HepG2 (cell line): Measurements from ENCODE around the gene DBN1. TPM values are rescaled to one million over a fixed set of nuclear protein-coding genes. Genes with fewer than 3 reads are reported as not detected.
A peak's percentile ranks its signal among the peaks of the same experiment; 100 is the strongest.

ENCODE experiments used
- ATAC-seq: fragments of 200-7000 bp; cut with Tn5 transposase; 3 replicates; pipeline ENCODE4 v1.9.1; 2020; ENCODE audit warnings: mild to moderate bottlenecking, moderate library complexity
- BruUV-seq: library from RNA; stranded (reverse); fragments of 400-500 nt; replicated peaks from 2 replicates; lab custom pipeline; 2021; lab: Mats Ljungman, UMichigan
- CTCF ChIA-PET: fragments of 300-600 bp; formaldehyde crosslinking; extraction: SDS; loops from one replicate; lab custom pipeline; 2021; ENCODE audit warnings: low total read pairs, inconsistent platforms, low intra/inter-chr PET ratio; lab: Yijun Ruan, JAX
- POLR2A ChIA-PET: fragments of 350-600 bp; sonication (Branson Sonifier 250); formaldehyde crosslinking; loops from one replicate; lab custom pipeline; 2020; ENCODE audit warnings: antibody characterized with exemption, inconsistent platforms; lab: Yijun Ruan, JAX
- DNase-seq: peaks from one replicate; pipeline ENCODE4 v3.0.0-alpha.2; 2015; ENCODE audit warnings: low spot score
- FAIRE-seq: peaks from 3 replicates; lab custom pipeline; 2011; peaks lifted over from hg19 to GRCh38; lab: Jason Lieb, UNC
- H2AFZ ChIP-seq: one replicate; pipeline ENCODE4 v1.6.1; 2011; ENCODE audit warnings: low read length, inconsistent platforms
- H3K27ac ChIP-seq: fragments of 300-600 bp; 3 replicates; pipeline ENCODE4 v1.8.0; 2011; ENCODE audit warnings: mixed run types, mild to moderate bottlenecking, mixed read lengths, low read length, inconsistent platforms; ENCODE audit not compliant: insufficient read depth; ENCODE audit errors: extremely low read length
- H3K27me3 ChIP-seq, 2 experiments: fragments of 200-600 bp in 1 of 2; 2 replicates in 1 of 2; 3 replicates in 1 of 2; pipeline versions ENCODE4 v1.6.0 to v1.8.0; 2011; ENCODE audit warnings: low read length in 2 of 2, mild to moderate bottlenecking in 2 of 2, moderate library complexity in 2 of 2, inconsistent platforms in 1 of 2; ENCODE audit not compliant: insufficient read depth in 2 of 2, control insufficient read depth in 1 of 2
- H3K36me3 ChIP-seq, 2 experiments: fragments of 200-600 bp in 1 of 2; replicated peaks in 1 of 2; 2 replicates in 1 of 2; 3 replicates in 1 of 2; pipeline versions ENCODE4 v1.5.1 to v1.8.0; 2011; ENCODE audit warnings: low read length in 2 of 2, inconsistent platforms in 1 of 2; ENCODE audit not compliant: insufficient read depth in 2 of 2, control insufficient read depth in 1 of 2
- H3K4me1 ChIP-seq: 2 replicates; pipeline ENCODE4 v1.5.1; 2012; ENCODE audit warnings: low read length, inconsistent platforms; ENCODE audit not compliant: insufficient read depth
- H3K4me2 ChIP-seq: 2 replicates; pipeline ENCODE4 v1.6.0; 2011; ENCODE audit warnings: low read depth, low read length, inconsistent platforms
- H3K4me3 ChIP-seq, 3 experiments: fragments of 200-600 bp in 1 of 3; sonication (generic), shearing (Covaris generic) in 1 of 3; replicated peaks in 1 of 3; 2 replicates each; pipeline ENCODE4 v1.5.1; 2011 to 2016; ENCODE audit warnings: low read length in 3 of 3, inconsistent platforms in 2 of 3, low read depth in 2 of 3, mild to moderate bottlenecking in 2 of 3, control low read depth in 1 of 3, mixed read lengths in 1 of 3; ENCODE audit not compliant: insufficient read depth in 1 of 3
- H3K79me2 ChIP-seq: one replicate; pipeline ENCODE4 v1.6.1; 2011; ENCODE audit warnings: low read length, inconsistent platforms; ENCODE audit not compliant: insufficient read depth
- H3K9ac ChIP-seq: 2 replicates; pipeline ENCODE4 v1.6.0; 2011; ENCODE audit warnings: mild to moderate bottlenecking, low read depth, low read length, inconsistent platforms; ENCODE audit not compliant: insufficient read depth
- H3K9me3 ChIP-seq: 2 replicates; pipeline ENCODE4 v1.5.1; 2012; ENCODE audit warnings: mild to moderate bottlenecking, low read length
- H4K20me1 ChIP-seq: 2 replicates; pipeline ENCODE4 v1.6.0; 2011; ENCODE audit warnings: inconsistent platforms, mild to moderate bottlenecking, low read length, moderate library complexity; ENCODE audit not compliant: insufficient read depth
- ARID5B ChIP-seq: IDR thresholded peaks from 2 replicates; pipeline ENCODE4 v1.4.0; 2020; ENCODE audit warnings: mild to moderate bottlenecking, missing genetic modification reagents
- ARNT2 ChIP-seq: sonication (generic); formaldehyde crosslinking; IDR thresholded peaks from 2 replicates; pipeline ENCODE4 v1.8.0; 2022; ENCODE audit warnings: mild to moderate bottlenecking, low read depth, missing genetic modification reagents, moderate library complexity
- ATF2 ChIP-seq: sonication (generic); formaldehyde crosslinking; IDR thresholded peaks from 2 replicates; pipeline ENCODE4 v1.4.0; 2020; ENCODE audit warnings: missing genetic modification reagents
- DNMT1 ChIP-seq: sonication (generic); formaldehyde crosslinking; IDR thresholded peaks from 2 replicates; pipeline ENCODE4 v1.5.1; 2020; ENCODE audit warnings: mild to moderate bottlenecking, missing genetic modification reagents
- HIVEP1 ChIP-seq: sonication (generic); formaldehyde crosslinking; IDR thresholded peaks from 2 replicates; pipeline ENCODE4 v1.4.0; 2020; ENCODE audit warnings: mild to moderate bottlenecking, missing genetic modification reagents
- HMGXB4 ChIP-seq, 2 experiments: sonication (generic) in 1 of 2; formaldehyde crosslinking in 1 of 2; IDR thresholded peaks; 2 replicates each; pipeline versions ENCODE4 v1.4.0 to v1.6.1; 2018 to 2020; ENCODE audit warnings: missing genetic modification reagents in 2 of 2, borderline replicate concordance in 1 of 2, low read depth in 1 of 2, mild to moderate bottlenecking in 1 of 2, missing biosample characterization in 1 of 2
- PCBP1 ChIP-seq: fragments of 200-400 bp; formaldehyde crosslinking; IDR thresholded peaks from 2 replicates; pipeline ENCODE4 v1.6.1; 2017; ENCODE audit warnings: mild to moderate bottlenecking, low read depth, low read length, borderline replicate concordance
- PITX1 ChIP-seq: sonication (generic); formaldehyde crosslinking; IDR thresholded peaks from 2 replicates; pipeline ENCODE4 v1.5.1; 2020; ENCODE audit warnings: mild to moderate bottlenecking, missing genetic modification reagents
- SAP130 ChIP-seq: IDR thresholded peaks from 2 replicates; pipeline ENCODE4 v1.6.1; 2016; ENCODE audit warnings: low read depth
- SRSF1 ChIP-seq: fragments of 200-400 bp; formaldehyde crosslinking; optimal IDR thresholded peaks from 2 replicates; pipeline ENCODE3; 2017; ENCODE audit warnings: mild to moderate bottlenecking, low read depth, low read length, moderate library complexity
- ZBTB7A ChIP-seq: sonication (generic); formaldehyde crosslinking; IDR thresholded peaks from 2 replicates; pipeline ENCODE4 v1.8.0; 2022; ENCODE audit warnings: mild to moderate bottlenecking, missing genetic modification reagents
- ZNF660 ChIP-seq: sonication (generic); formaldehyde crosslinking; IDR thresholded peaks from 2 replicates; pipeline ENCODE4 v1.5.1; 2020; ENCODE audit warnings: mild to moderate bottlenecking, low read depth, missing genetic modification reagents, borderline replicate concordance
- WGBS: methylation state at CpG from one replicate; pipeline ENCODE4 v1.1.6; 2017; ENCODE audit warnings: low lambda C conversion rate; 5-methylcytosine and 5-hydroxymethylcytosine counted together
- in situ Hi-C: cut with HindIII; loops from 2 replicates; pipeline ENCODE4 v1.10.0; 2017; ENCODE audit warnings: low pct_unique_long_range_greater_than_20kb; ENCODE audit not compliant: extremely low pct_ligation_motif_present
- intact Hi-C: fragments of 100-400 bp; cut with micrococcal nuclease; formaldehyde crosslinking; loops from one replicate; pipeline ENCODE4 v1.10.0; 2022; ENCODE audit not compliant: unreplicated experiment
- polyA plus RNA-seq, 8 experiments: library from polyadenylated mRNA; depleted of rRNA in 3 of 8; stranded (reverse) in 7 of 8; unstranded in 1 of 8; fragments of >200 nt; fragmentation: Illumina TruSeq in 4 of 8; extraction: Trizol in 4 of 8; gene quantifications; 2 replicates each; pipeline versions ENCODE4 v1.2.1 to v1.2.3, GENCODE V29; 2011 to 2016; ENCODE audit warnings: low read depth in 4 of 8, missing spikeins in 1 of 8, mixed read lengths in 1 of 8; ENCODE audit not compliant: insufficient read depth in 1 of 8
- total RNA-seq, 5 experiments: library from RNA; depleted of rRNA; stranded (reverse); fragments of >200 nt; fragmentation: Illumina TruSeq; extraction: Trizol; gene quantifications; 2 replicates each; pipeline ENCODE4 v1.2.3, GENCODE V29; 2016; ENCODE audit warnings: low read depth in 1 of 5

The DBN1 gene
- total and polyA plus RNA-seq, 2 of the 13 experiments (the other 11 are each of a cell fraction or from before 2014, with no cell fraction given), result 27.0 to 37.3 TPM

GRCh38 chr5:177491429-177491945 is 18.1 kb upstream of the DBN1 start:
- Histone ChIP-seq H3K4me2 (no peak overlapping the region), H3K9me3 (no peaks in the 10 kb centered on the region), H3K27ac (no peak overlapping the region), H4K20me1 (peaks cover 14% of the 10 kb centered on the region; the same call in 1 of the 2 replicates), H3K4me3 (no peak overlapping the region), H3K9ac (no peak overlapping the region), H2AFZ (no peak overlapping the region), H3K4me1 (peaks cover 28% of the 10 kb centered on the region), H3K79me2 (no peaks in the 10 kb centered on the region), H3K36me3 (peaks cover 15 to 18% of the 10 kb centered on the region in 2 experiments; a peak in 4 of 5 replicates), H3K27me3 (no peaks in the 10 kb centered on the region)
- FAIRE-seq (no peak), DNase-seq (peak; percentile 65), ATAC-seq (peak; percentile 64)
- ChIA-PET CTCF (interaction anchor here (1.3 to 3.0 kb wide), 3 partner anchors 10 to 108 kb away, joined by 3 to 37 read pairs (median 14); partner anchors contain the start of gene B4GALT7), POLR2A (no interaction called here)
- intact Hi-C loops, result no loop called here
- 88% methylated on average over 27 of the region's 43 CpGs for WGBS
- BruUV-seq, result no TSS peak
- in situ Hi-C loops, result no loop called here
- TF ChIP-seq ARNT2 (CRISPR knock-in tag), result peak; percentile 66; the same call in 1 of the 2 replicates
- TF ChIP-seq PITX1 (CRISPR knock-in tag), result no peak
- TF ChIP-seq DNMT1 (CRISPR knock-in tag), result peak; percentile 43; the same call in 1 of the 2 replicates
- TF ChIP-seq ZNF660, result no peak
- TF ChIP-seq HMGXB4 (CRISPR knock-in tag; IDR thresholded peaks at IDR 0.05; ENCODE audit: borderline replicate concordance in 1 of 2, low read depth in 1 of 2), result peak; percentile 50 to 69; a peak in 2 of 4 replicates
- TF ChIP-seq ARID5B (CRISPR knock-in tag), result 0 out of 2 replicates have a peak, but pooled peaks have one; percentile 26
- TF ChIP-seq SAP130, result peak; percentile 37; the same call in 1 of the 2 replicates
- no peak for TF ChIP-seq HIVEP1
- peak; percentile 65 for TF ChIP-seq SRSF1
- TF ChIP-seq ZBTB7A (CRISPR knock-in tag), result peak; percentile 96
- TF ChIP-seq PCBP1, result 0 out of 2 replicates have a peak, but pooled peaks have one; percentile 12
- TF ChIP-seq ATF2, result 0 out of 2 replicates have a peak, but pooled peaks have one; percentile 35
